ENCODE data around the gene LRFN5. TPM values are rescaled to one million over a fixed set of nuclear protein-coding genes. Genes with fewer than 3 reads are reported as not detected.

Gene LRFN5
- total RNA-seq, 1 donor from 2014 or later, result 0.11 TPM

DNA sequence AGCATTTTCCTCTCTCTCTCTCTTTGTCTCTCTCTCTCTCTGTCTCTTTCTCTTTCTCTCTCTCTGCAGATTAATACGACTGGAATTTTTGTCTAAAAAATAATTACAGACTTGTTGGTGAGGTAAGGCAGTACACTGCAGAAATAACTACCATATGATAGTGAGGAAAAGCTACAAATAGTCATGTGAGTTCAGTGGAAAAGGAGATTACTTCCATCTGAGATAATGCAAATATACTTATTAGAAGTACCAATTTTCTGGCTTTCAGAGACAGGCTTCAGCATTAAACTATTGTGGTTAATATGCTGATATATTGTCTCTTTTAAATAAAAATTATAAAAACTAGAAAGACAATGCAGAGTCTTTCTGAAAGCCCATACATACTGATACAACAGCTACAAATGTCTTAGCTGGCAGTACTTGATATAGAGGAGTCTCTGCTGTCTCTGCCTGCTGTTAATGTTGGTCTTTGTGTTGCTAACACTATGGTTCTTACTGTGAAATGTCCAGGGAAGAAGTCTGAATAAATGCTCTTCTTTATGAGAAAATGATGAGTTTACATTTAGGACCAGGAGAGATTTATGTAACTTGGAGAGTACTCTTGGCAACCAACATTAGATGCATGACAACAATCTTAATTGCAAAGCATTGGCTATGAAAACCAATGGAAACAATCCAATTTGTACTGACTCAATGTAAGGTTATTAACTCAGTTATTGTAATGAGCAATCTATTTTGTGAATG is 167.0 kb downstream of the LRFN5 start:
- no peak overlapping the region for H3K4me3 ChIP-seq
- no peak for DNase-seq (ENCODE audit: low spot score in 2 of 2)
- no peak overlapping the region for H3K27ac ChIP-seq
- TF ChIP-seq, protein P1, sequence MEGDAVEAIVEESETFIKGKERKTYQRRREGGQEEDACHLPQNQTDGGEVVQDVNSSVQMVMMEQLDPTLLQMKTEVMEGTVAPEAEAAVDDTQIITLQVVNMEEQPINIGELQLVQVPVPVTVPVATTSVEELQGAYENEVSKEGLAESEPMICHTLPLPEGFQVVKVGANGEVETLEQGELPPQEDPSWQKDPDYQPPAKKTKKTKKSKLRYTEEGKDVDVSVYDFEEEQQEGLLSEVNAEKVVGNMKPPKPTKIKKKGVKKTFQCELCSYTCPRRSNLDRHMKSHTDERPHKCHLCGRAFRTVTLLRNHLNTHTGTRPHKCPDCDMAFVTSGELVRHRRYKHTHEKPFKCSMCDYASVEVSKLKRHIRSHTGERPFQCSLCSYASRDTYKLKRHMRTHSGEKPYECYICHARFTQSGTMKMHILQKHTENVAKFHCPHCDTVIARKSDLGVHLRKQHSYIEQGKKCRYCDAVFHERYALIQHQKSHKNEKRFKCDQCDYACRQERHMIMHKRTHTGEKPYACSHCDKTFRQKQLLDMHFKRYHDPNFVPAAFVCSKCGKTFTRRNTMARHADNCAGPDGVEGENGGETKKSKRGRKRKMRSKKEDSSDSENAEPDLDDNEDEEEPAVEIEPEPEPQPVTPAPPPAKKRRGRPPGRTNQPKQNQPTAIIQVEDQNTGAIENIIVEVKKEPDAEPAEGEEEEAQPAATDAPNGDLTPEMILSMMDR (IDR thresholded peaks at IDR 0.05), result no peak
- H3K4me1 ChIP-seq, result no peaks in the 10 kb centered on the region
- no peaks in the 10 kb centered on the region for H3K9me3 ChIP-seq
- no peaks in the 10 kb centered on the region for H3K36me3 ChIP-seq
- intact Hi-C loops (cut with DNase I), result no loop called here
- no peaks in the 10 kb centered on the region for H3K27me3 ChIP-seq

DNA sequence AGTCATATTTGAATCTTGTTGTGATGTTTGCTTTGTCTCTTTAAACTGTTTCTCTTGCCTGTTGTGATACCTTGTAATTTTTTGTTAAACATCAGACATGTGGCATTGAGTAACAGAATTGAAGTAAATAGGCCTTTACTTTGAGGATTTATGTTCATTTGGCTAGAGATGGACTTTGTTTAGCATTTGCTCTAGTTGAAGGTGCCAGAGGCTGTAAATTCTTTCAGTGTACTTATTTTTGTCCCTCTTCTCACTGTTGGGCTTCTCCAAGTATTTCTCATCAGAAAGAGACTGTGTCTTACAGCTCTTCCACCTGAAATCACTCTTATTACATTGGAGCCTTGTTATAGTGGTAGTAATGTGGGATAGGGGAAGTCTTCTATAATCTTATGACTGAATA is 175.8 kb downstream of the LRFN5 start:
- H3K4me1 ChIP-seq, result no peaks in the 10 kb centered on the region
- no peaks in the 10 kb centered on the region for H3K27me3 ChIP-seq
- TF ChIP-seq, protein P1 (IDR thresholded peaks at IDR 0.05), result no peak
- no peak overlapping the region for H3K4me3 ChIP-seq
- H3K9me3 ChIP-seq, result no peaks in the 10 kb centered on the region
- no peak for DNase-seq (ENCODE audit: low spot score in 2 of 2)
- intact Hi-C loops (cut with DNase I), result no loop called here
- H3K36me3 ChIP-seq, result no peaks in the 10 kb centered on the region
- H3K27ac ChIP-seq, result no peak overlapping the region

DNA sequence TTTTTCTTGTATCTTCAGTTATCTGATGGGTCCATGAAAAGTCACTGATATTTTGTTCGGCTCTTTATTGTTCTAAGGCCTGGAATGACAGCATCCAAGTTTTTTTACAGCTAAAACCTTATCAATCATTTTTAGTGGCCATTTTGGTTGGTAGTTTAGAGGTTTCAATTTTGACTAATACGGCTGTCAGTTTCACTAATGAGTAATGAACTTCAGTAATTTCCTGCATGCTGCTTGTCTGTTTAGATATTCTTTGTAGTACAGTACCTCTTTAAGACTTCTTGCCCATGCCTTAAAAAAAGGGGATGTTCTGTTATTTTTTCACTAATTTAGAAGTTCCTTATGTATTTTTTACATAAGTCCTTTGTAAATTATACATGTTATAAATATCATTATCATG is 176.7 kb downstream of the LRFN5 start:
- no peaks in the 10 kb centered on the region for H3K36me3 ChIP-seq
- intact Hi-C loops (cut with DNase I), result no loop called here
- TF ChIP-seq, protein P1 (IDR thresholded peaks at IDR 0.05), result no peak
- no peak overlapping the region for H3K27ac ChIP-seq
- H3K27me3 ChIP-seq, result no peaks in the 10 kb centered on the region
- H3K4me3 ChIP-seq, result no peak overlapping the region
- no peaks in the 10 kb centered on the region for H3K4me1 ChIP-seq
- no peak for DNase-seq (ENCODE audit: low spot score in 2 of 2)
- H3K9me3 ChIP-seq, result no peaks in the 10 kb centered on the region

DNA sequence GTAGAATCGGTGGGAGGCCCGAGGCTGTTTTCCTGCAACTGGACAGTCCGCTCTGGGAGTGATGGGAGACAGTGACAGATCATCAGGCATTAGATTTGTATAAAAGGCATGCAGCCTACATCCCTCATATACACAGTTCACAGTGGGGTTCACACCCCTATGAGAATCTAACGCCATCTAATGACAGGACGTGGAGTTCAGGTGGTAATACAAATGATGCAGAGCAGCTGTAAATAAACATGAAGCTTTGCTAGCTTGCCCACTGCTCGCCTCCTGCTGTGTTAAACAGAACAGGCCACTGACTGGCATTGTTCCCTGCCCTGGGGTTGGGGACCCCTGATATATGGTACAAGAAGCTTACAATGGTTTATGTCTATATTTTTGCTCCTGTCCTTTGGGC is 179.0 kb downstream of the LRFN5 start:
- H3K9me3 ChIP-seq, result no peaks in the 10 kb centered on the region
- TF ChIP-seq, protein P1 (IDR thresholded peaks at IDR 0.05), result no peak
- H3K4me3 ChIP-seq, result no peak overlapping the region
- no peaks in the 10 kb centered on the region for H3K36me3 ChIP-seq
- intact Hi-C loops (cut with DNase I), result no loop called here
- DNase-seq (ENCODE audit: low spot score in 2 of 2), result no peak
- H3K27ac ChIP-seq, result no peak overlapping the region
- H3K27me3 ChIP-seq, result no peaks in the 10 kb centered on the region
- no peaks in the 10 kb centered on the region for H3K4me1 ChIP-seq

DNA sequence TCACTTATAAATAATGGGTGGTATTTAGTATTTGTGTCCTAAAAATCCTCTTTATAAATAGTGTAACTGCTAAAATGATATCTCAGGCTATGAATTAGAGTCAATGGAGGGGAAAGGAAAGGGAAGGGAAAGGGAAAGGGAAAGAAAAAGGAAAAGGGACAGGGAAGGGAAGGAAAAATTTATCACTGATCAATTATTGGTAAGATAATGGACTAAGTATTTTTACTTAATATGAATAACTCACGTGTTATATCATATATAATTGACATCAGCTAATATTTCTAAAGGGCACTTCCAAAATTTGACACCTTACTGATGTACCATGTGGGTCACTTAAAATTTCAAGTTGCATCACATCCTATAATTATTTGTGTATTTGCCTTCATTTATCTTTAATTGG is 193.1 kb downstream of the LRFN5 start:
- H3K36me3 ChIP-seq, result no peaks in the 10 kb centered on the region
- H3K27me3 ChIP-seq, result no peaks in the 10 kb centered on the region
- H3K4me1 ChIP-seq, result no peaks in the 10 kb centered on the region
- no peaks in the 10 kb centered on the region for H3K9me3 ChIP-seq
- no peak for DNase-seq (ENCODE audit: low spot score in 2 of 2)
- TF ChIP-seq, protein P1 (IDR thresholded peaks at IDR 0.05), result no peak
- H3K4me3 ChIP-seq, result no peak overlapping the region
- H3K27ac ChIP-seq, result no peak overlapping the region
- intact Hi-C loops (cut with DNase I), result no loop called here

DNA sequence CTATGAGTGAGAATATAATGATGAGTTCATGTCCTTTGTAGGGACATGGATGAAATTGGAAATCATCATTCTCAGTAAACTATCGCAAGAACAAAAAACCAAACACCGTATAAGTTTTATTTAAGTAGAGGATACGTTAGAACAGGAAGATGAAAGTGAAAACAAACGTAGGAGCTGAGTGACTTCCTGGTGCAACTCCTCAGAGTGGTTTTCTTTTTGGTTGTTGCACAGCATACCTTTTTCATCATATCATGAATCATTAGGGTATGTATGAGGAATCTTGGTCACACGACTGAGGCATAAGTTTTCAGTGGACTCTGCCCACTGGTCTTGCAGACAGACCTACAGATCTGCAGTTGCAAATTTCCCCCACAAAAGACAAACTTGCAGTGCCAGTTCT is 199.0 kb downstream of the LRFN5 start:
- Histone ChIP-seq H3K9me3 (no peaks in the 10 kb centered on the region), H3K4me3 (no peak overlapping the region), H3K27me3 (no peaks in the 10 kb centered on the region), H3K27ac (no peak overlapping the region), H3K4me1 (no peaks in the 10 kb centered on the region), H3K36me3 (no peaks in the 10 kb centered on the region)
- intact Hi-C loops (cut with DNase I), result no loop called here
- DNase-seq (ENCODE audit: low spot score in 2 of 2), result no peak
- TF ChIP-seq, protein P1 (IDR thresholded peaks at IDR 0.05), result no peak
